Breast epithelium (tissue), 3 donors: Measurements from ENCODE around the gene PPCDC.

ENCODE experiments used
- CTCF ChIP-seq, 3 donors: fragments of 450-650 bp; IDR thresholded peaks; one replicate each; pipeline ENCODE4 v1.5.1; 2016 to 2017; ENCODE audit warnings: antibody characterized with exemption in 3 of 3, mild to moderate bottlenecking in 3 of 3, moderate library complexity in 3 of 3
- POLR2AphosphoS5 ChIP-seq, 3 donors: sonication (generic); formaldehyde crosslinking; IDR thresholded peaks; one replicate each; pipeline ENCODE4 v1.6.1; 2017; ENCODE audit warnings: antibody characterized with exemption in 3 of 3

GRCh38 chr15:75023181-75023871 lies at the start of gene PPCDC:
- TF ChIP-seq CTCF (IDR thresholded peaks at IDR 0.05) (no peak), POLR2AphosphoS5 (IDR thresholded peaks at IDR 0.05) (peak; percentile 85 to 90 (median 87))
